Measurements from ENCODE around the gene VPS26C. TPM values are rescaled to one million over a fixed set of nuclear protein-coding genes. Genes with fewer than 3 reads are reported as not detected.
A peak's percentile ranks its signal among the peaks of the same experiment; 100 is the strongest.

VPS26C gene
- total RNA-seq, 4 donors from 2014 or later, result 47.7 to 60.8 (median 55.4) TPM

DNA sequence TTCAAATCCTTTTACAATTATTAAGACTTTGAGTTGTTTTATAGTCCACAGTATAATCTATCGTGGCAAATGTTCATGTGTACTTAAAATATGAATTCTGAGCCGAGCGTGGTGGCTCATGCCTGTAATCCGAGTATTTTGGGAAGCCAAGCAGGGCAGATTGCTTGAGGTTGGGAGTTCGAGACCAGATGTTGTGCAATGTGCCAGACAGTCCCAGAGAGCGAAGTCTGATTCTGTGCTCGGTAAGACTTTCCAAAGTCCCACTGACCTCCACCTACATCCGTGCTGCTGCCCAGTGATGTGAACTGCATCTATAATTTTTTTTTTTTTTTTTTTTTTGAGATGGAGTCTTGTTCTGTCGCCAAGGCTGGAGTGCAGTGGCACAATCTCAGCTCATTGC lies 52.2 kb downstream of the VPS26C start:
- Histone ChIP-seq H3K4me3 (no peak overlapping the region), H3K4me1 (peaks cover under 1% of the 10 kb centered on the region), H3K27me3 (no peaks in the 10 kb centered on the region), H3K9me3 (no peaks in the 10 kb centered on the region), H3K27ac (no peak overlapping the region), H3K36me3 (no peaks in the 10 kb centered on the region)
- 91% methylated on average over 9 of the region's 9 CpGs for WGBS
- DNase-seq (ENCODE audit: low spot score in 2 of 2), result no peak
- TF ChIP-seq POLR2AphosphoS5 (IDR thresholded peaks at IDR 0.05), result no peak
- TF ChIP-seq, protein P1, sequence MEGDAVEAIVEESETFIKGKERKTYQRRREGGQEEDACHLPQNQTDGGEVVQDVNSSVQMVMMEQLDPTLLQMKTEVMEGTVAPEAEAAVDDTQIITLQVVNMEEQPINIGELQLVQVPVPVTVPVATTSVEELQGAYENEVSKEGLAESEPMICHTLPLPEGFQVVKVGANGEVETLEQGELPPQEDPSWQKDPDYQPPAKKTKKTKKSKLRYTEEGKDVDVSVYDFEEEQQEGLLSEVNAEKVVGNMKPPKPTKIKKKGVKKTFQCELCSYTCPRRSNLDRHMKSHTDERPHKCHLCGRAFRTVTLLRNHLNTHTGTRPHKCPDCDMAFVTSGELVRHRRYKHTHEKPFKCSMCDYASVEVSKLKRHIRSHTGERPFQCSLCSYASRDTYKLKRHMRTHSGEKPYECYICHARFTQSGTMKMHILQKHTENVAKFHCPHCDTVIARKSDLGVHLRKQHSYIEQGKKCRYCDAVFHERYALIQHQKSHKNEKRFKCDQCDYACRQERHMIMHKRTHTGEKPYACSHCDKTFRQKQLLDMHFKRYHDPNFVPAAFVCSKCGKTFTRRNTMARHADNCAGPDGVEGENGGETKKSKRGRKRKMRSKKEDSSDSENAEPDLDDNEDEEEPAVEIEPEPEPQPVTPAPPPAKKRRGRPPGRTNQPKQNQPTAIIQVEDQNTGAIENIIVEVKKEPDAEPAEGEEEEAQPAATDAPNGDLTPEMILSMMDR (IDR thresholded peaks at IDR 0.05), result no peak
- TF ChIP-seq EP300 (IDR thresholded peaks at IDR 0.05), result no peak
- TF ChIP-seq POLR2A (IDR thresholded peaks at IDR 0.05), result no peak

DNA sequence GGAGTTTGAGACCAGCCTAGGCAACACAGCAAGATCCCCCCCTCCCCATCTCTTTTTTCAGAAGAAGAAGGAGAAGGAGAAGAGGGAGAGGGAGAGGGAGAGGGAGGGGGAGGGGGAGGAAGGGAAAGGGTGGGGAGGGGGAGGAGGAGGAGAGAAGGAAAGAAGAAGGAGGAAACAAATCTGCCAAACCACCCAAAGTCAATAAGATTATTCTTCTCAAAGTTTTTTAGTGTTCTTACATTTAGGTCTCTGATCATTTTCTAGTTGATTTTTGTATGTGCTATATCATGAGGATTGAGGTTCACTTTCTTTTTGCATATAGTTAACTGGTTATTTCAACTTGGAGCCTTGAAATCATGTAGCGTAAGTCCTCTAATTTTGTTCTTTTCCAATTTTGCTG lies 56.3 kb downstream of the VPS26C start:
- Histone ChIP-seq H3K36me3 (no peaks in the 10 kb centered on the region), H3K27me3 (no peaks in the 10 kb centered on the region), H3K4me1 (peaks cover 22% of the 10 kb centered on the region), H3K9me3 (no peaks in the 10 kb centered on the region), H3K27ac (no peak overlapping the region), H3K4me3 (no peak overlapping the region)
- TF ChIP-seq EP300 (IDR thresholded peaks at IDR 0.05), result no peak
- TF ChIP-seq POLR2AphosphoS5 (IDR thresholded peaks at IDR 0.05), result no peak
- TF ChIP-seq POLR2A (IDR thresholded peaks at IDR 0.05), result no peak
- TF ChIP-seq, protein P1 (IDR thresholded peaks at IDR 0.05), result no peak
- WGBS, result 88% methylated on average over 1 of the region's 1 CpG
- DNase-seq (ENCODE audit: low spot score in 2 of 2), result no peak

DNA sequence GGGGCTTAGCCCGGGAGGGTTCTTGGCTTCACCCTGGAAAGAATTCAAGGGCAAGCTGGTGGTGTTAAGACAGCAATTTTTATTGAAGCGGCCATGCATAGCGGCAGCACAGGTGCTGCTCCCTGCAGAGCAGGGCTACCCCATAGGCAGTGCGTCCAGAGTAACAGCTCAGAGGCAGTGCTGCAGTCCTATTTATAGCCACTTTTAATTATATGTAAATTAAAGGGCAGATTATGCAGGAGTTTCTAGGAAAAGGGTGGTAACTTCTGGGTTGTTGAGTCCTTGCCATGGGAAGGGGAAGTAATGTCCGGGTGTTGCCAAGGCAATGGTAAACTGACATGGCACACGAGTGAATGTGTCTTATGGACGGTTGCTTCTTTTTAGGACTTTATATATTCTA lies 57.0 kb downstream of the VPS26C start:
- H3K4me3 ChIP-seq, result no peak overlapping the region
- no peak overlapping the region for H3K27ac ChIP-seq
- no peak for DNase-seq (ENCODE audit: low spot score in 2 of 2)
- TF ChIP-seq, protein P1 (IDR thresholded peaks at IDR 0.05), result no peak
- TF ChIP-seq POLR2AphosphoS5 (IDR thresholded peaks at IDR 0.05) (no peak), EP300 (IDR thresholded peaks at IDR 0.05) (no peak), POLR2A (IDR thresholded peaks at IDR 0.05) (no peak)
- H3K36me3 ChIP-seq, result no peaks in the 10 kb centered on the region
- H3K9me3 ChIP-seq, result no peaks in the 10 kb centered on the region
- H3K4me1 ChIP-seq, result peaks cover 22% of the 10 kb centered on the region
- 85% methylated on average over 7 of the region's 7 CpGs for WGBS
- no peaks in the 10 kb centered on the region for H3K27me3 ChIP-seq

DNA sequence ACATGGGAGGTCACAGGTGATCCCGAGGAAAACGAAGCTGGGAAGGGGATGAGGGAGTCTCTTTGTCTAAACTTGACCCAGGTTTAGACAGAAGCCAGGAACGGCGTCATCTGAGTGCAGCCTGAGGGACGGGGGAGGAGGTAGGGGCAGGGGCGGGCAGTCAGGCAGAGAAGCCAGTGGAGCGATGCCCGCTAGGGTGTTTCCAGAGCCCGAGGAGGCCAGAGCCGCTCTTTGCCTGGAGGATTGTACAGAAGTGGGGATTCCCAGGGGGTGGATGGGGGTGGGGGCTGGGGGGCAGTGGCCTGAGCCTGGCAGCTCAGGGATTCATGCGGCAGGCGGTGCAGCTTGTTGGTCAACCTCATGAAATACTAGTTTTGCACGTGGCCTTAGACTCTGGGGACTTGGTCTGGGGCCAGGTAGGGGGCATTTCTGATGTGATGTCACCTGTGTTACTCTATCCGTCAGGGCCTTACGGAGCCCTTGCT lies 58.4 kb downstream of the VPS26C start:
- H3K4me3 ChIP-seq, result no peak overlapping the region
- TF ChIP-seq POLR2A (IDR thresholded peaks at IDR 0.05) (no peak), EP300 (IDR thresholded peaks at IDR 0.05) (no peak), POLR2AphosphoS5 (IDR thresholded peaks at IDR 0.05) (no peak)
- TF ChIP-seq, protein P1 (IDR thresholded peaks at IDR 0.05), result no peak

DNA sequence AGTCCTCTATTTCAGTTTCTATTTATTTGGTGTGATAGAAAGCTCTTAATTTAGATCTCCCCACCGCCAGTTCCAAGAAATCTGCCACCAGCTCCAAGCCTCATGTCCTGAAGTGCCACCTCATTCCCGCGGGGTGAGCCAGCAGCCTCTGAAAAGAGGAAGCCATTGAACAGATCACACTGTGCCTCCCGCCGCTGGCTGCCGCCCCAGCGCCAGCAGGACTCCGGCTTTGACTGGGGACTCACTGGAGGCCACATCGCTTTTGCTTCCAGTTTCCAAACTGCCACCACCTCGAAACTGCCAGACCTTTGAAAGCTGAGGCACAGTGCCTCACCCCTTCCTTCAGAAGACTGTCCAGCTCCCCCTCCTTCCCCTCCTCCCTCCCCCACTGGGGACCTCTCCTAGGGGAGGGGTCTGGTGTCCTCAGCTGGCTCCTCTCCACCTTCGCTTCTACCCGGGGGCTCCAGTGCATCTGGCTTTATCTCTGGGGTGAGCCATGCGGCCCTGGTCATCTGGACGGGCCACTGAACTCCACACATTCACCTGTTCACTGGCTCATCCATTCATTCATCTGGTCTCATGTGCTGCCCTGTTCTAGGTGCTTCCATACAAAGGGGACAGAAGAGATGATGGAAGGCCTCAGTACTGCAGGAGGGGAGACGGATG lies 58.9 kb downstream of the VPS26C start:
- no peaks in the 10 kb centered on the region for H3K27me3 ChIP-seq
- 46% methylated on average over 15 of the region's 15 CpGs for WGBS
- H3K36me3 ChIP-seq, result peaks cover 3% of the 10 kb centered on the region
- no peak for DNase-seq (ENCODE audit: low spot score in 2 of 2)
- peak overlapping the region; percentile 19 for H3K4me3 ChIP-seq
- no peaks in the 10 kb centered on the region for H3K9me3 ChIP-seq
- no peak for TF ChIP-seq POLR2AphosphoS5 (IDR thresholded peaks at IDR 0.05)
- TF ChIP-seq EP300 (IDR thresholded peaks at IDR 0.05), result no peak
- TF ChIP-seq, protein P1 (IDR thresholded peaks at IDR 0.05), result no peak
- peak overlapping the region; percentile 69 for H3K27ac ChIP-seq
- peaks cover 22% of the 10 kb centered on the region for H3K4me1 ChIP-seq

More for the DNA sequence above, 58.4 kb downstream of the VPS26C start:
- H3K4me1 ChIP-seq, result peaks cover 22% of the 10 kb centered on the region
- no peaks in the 10 kb centered on the region for H3K9me3 ChIP-seq
- no peaks in the 10 kb centered on the region for H3K27me3 ChIP-seq
- H3K27ac ChIP-seq, result peak overlapping the region; percentile 69
- no peak for DNase-seq (ENCODE audit: low spot score in 2 of 2)
- H3K36me3 ChIP-seq, result no peaks in the 10 kb centered on the region
- 70% methylated on average over 13 of the region's 15 CpGs for WGBS
